Kidney (tissue), 14 donors: ENCODE measurements around the gene UBN1. TPM values are rescaled to one million over a fixed set of nuclear protein-coding genes. Genes with fewer than 3 reads are reported as not detected.

Source experiments
- DNase-seq, 5 donors: peaks; one replicate each; pipeline ENCODE4 v3.0.0-alpha.2; 2013 to 2020
- FAIRE-seq: peaks from 2 replicates; lab custom pipeline; 2012; peaks lifted over from hg19 to GRCh38; lab: Jason Lieb, UNC
- H3K27ac ChIP-seq, 2 donors: one replicate each; pipeline ENCODE4 v1.7.0; 2013; ENCODE audit warnings: low read depth in 2 of 2, low read length in 2 of 2, inconsistent platforms in 1 of 2
- H3K27me3 ChIP-seq: one replicate; pipeline ENCODE4 v1.7.1; 2013; ENCODE audit warnings: low read length, inconsistent platforms; ENCODE audit not compliant: control insufficient read depth, insufficient read depth
- H3K36me3 ChIP-seq, 3 donors: one replicate each; pipeline versions ENCODE4 v1.7.0 to v1.7.1; 2013; ENCODE audit warnings: low read length in 3 of 3, control low read depth in 1 of 3, inconsistent platforms in 1 of 3; ENCODE audit not compliant: insufficient read depth in 3 of 3, control insufficient read depth in 2 of 3
- H3K4me1 ChIP-seq, 3 donors: one replicate each; pipeline versions ENCODE4 v1.7.0 to v1.7.1; 2013; ENCODE audit warnings: low read length in 3 of 3, inconsistent platforms in 1 of 3, low read depth in 1 of 3; ENCODE audit not compliant: control insufficient read depth in 2 of 3, insufficient read depth in 2 of 3
- H3K4me3 ChIP-seq, 3 donors: one replicate each; pipeline versions ENCODE4 v1.7.0 to v1.8.1; 2013; ENCODE audit warnings: low read length in 3 of 3, control low read depth in 1 of 3, inconsistent platforms in 1 of 3
- H3K9ac ChIP-seq, 3 donors: one replicate each; pipeline versions ENCODE4 v1.7.0 to v1.7.1; 2013; ENCODE audit warnings: low read length in 3 of 3, control low read depth in 1 of 3, inconsistent platforms in 1 of 3
- H3K9me3 ChIP-seq, 3 donors: one replicate each; pipeline versions ENCODE4 v1.7.0 to v1.7.1; 2013; ENCODE audit warnings: low read length in 3 of 3, control low read depth in 1 of 3, inconsistent platforms in 1 of 3; ENCODE audit not compliant: control insufficient read depth in 2 of 3, insufficient read depth in 1 of 3
- intact Hi-C: fragments of 100-400 bp; cut with DNase I; formaldehyde crosslinking; loops from one replicate; pipeline ENCODE4 v1.11.1; 2022
- polyA plus RNA-seq: library from polyadenylated mRNA; stranded (reverse); fragments of 350-450 nt; fragmentation: Illumina TruSeq; extraction: RNeasy Lipid Tissue Mini Kit (QIAGEN cat#74804); gene quantifications from one replicate; pipeline ENCODE4 v1.2.3, GENCODE V29; 2014; ENCODE audit warnings: low read depth, low replicate concordance; ENCODE audit not compliant: insufficient read depth
- total RNA-seq: library from RNA; stranded (reverse); fragmentation: NEBNext Ultra II Directional; extraction: Animal tissue kit (Norgen Biotek cat#: 25700); gene quantifications from one replicate; pipeline ENCODE4 v1.2.1, GENCODE V29; 2021
- TF ChIP-seq, protein P1 (sequence below): IDR thresholded peaks from 3 replicates; pipeline ENCODE4 v1.5.1; 2012; ENCODE audit warnings: mild to moderate bottlenecking, moderate library complexity, borderline replicate concordance; ENCODE audit not compliant: insufficient read depth; ENCODE audit errors: extremely low read depth
- donor health status: control.
- donor health status: control.
- donor health status: control.
- donor health status: control.
- donor health status: control.
- donor health status: DM: yes; HTN: yes; CAD: no.
- donor health status: Normal renal cell carcinoma (clear cell type).

Gene UBN1
- total and polyA plus RNA-seq, 2 donors from 2014 or later = 6.1 to 28.6 TPM

DNA sequence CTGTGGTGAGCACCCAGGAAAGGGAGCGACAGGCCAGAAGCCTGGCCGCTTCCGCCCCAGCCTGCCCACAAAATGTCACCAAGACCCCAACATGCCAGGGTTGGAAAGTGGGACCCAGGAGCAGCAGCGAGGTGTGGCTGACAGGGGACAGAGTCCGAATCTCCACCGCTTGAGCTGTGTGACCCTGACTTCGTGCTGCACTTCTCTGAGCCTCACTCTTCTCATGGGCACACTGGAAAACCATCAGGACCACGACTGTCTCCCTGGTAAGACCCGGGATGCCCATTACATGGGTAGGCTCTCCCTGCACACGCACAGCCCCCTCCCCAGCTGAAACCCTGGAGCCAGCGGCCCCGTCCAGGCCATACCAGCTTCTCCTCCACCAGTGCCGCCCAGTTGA, 54.8 kb downstream of the UBN1 start:
- DNase-seq (no peak), FAIRE-seq (no peak)
- Histone ChIP-seq H3K9ac (no peak overlapping the region), H3K36me3 (no peaks in the 10 kb centered on the region), H3K27me3 (no peaks in the 10 kb centered on the region), H3K4me1 (peaks cover 0 to 5% (median 0%) of the 10 kb centered on the region in 3 donors), H3K27ac (no peak overlapping the region), H3K9me3 (no peaks in the 10 kb centered on the region), H3K4me3 (no peak overlapping the region)
- intact Hi-C loops = no loop called here
- TF ChIP-seq, protein P1, sequence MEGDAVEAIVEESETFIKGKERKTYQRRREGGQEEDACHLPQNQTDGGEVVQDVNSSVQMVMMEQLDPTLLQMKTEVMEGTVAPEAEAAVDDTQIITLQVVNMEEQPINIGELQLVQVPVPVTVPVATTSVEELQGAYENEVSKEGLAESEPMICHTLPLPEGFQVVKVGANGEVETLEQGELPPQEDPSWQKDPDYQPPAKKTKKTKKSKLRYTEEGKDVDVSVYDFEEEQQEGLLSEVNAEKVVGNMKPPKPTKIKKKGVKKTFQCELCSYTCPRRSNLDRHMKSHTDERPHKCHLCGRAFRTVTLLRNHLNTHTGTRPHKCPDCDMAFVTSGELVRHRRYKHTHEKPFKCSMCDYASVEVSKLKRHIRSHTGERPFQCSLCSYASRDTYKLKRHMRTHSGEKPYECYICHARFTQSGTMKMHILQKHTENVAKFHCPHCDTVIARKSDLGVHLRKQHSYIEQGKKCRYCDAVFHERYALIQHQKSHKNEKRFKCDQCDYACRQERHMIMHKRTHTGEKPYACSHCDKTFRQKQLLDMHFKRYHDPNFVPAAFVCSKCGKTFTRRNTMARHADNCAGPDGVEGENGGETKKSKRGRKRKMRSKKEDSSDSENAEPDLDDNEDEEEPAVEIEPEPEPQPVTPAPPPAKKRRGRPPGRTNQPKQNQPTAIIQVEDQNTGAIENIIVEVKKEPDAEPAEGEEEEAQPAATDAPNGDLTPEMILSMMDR = no peak

DNA sequence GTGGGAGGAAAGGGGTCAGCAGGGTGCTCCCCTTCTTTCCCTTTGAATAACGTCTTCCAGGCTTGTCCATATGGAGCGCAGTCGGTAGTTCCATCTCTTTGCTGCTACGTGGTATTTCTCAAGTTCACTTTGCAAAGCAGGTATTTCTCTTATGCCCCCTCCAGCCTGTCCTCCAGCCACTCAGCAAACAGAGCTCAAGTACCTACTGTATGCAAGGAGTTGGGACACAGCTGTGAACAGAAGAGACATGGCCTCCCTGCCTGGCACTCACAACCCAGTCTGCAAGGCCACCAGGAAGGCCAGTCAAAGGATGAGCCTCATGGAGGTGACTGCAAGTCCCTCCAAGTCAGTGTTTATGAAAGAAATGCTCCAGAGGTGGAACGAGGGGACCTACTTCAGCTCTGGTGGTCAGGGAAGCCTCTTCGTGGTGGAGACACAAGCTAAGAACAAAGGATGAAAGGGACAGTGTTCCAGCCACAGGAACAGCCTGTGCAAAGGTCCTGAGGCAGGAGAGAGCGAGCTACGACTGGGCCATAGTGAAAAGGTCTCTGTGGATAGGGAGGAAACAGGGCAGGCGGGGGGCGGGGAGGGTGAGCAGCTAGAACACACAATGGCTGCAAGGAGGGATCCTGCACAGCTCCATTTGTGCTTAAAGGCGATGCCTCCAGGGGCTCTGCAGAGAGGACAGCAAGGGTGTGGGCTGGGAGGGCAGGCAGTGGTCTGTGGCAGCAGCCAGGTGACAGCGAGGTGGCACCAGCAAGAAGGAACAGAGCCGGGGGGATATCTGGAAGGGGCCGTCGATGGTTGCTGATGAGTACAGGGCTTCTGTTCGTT, 57.0 kb downstream of the UBN1 start:
- Histone ChIP-seq H3K9ac (no peak overlapping the region), H3K4me1 (peaks cover 0 to 5% (median 0%) of the 10 kb centered on the region in 3 donors), H3K36me3 (no peaks in the 10 kb centered on the region), H3K9me3 (no peaks in the 10 kb centered on the region), H3K27me3 (no peaks in the 10 kb centered on the region), H3K27ac (no peak overlapping the region), H3K4me3 (no peak overlapping the region)
- TF ChIP-seq, protein P1 = no peak
- intact Hi-C loops = no loop called here
- DNase-seq (no peak), FAIRE-seq (no peak)

DNA sequence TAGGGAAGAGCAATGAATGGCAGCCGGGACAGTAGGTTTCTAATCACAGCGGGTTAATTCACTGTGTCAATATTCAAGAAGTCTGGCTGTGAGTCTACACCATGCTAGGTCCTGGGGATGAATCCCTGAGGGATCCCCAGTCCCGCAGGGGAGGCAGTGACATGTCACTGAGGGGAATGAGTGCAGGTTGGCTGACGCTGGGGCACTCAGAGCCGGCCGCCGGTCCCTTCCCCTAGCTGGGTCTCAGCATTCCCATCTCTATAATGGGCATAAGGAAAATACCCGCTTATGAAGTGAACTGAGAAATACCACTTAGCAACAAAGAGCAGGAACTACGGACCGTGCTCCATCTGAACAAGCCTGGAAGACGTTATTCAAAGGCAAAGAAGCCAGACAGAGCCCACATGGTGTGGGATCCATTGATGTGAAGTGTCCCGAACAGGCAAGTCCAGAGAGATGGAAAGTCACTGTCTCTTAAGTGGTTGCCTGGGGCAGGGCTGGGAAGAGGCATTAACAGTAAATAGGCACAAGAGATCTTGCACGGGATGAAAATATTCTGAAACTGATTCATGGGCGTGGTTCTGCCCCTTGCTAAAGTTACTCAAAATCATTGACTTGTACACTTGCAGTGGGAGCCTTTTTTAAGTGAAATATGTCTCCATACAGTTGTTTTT, 57.8 kb downstream of the UBN1 start:
- Histone ChIP-seq H3K27me3 (no peaks in the 10 kb centered on the region), H3K27ac (no peak overlapping the region), H3K9me3 (no peaks in the 10 kb centered on the region), H3K4me1 (peaks cover 0 to 5% (median 0%) of the 10 kb centered on the region in 3 donors), H3K36me3 (no peaks in the 10 kb centered on the region), H3K4me3 (no peak overlapping the region), H3K9ac (no peak overlapping the region)
- TF ChIP-seq, protein P1 = no peak
- intact Hi-C loops = no loop called here
- DNase-seq (no peak), FAIRE-seq (no peak)
